ENCODE data around the gene TXNDC16.

GRCh38 chr14:52598568-52598967, 46.3 kb upstream of the TXNDC16 start:
- TF ChIP-seq, protein P1, sequence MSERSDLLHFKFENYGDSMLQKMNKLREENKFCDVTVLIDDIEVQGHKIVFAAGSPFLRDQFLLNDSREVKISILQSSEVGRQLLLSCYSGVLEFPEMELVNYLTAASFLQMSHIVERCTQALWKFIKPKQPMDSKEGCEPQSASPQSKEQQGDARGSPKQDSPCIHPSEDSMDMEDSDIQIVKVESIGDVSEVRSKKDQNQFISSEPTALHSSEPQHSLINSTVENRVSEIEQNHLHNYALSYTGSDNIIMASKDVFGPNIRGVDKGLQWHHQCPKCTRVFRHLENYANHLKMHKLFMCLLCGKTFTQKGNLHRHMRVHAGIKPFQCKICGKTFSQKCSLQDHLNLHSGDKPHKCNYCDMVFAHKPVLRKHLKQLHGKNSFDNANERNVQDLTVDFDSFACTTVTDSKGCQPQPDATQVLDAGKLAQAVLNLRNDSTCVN (tag by site-specific recombination; optimal IDR thresholded peaks at IDR 0.05) = no peak
- TF ChIP-seq CTCF (tag by site-specific recombination; IDR thresholded peaks at IDR 0.05) (no peak), PRDM4 (tag by site-specific recombination; IDR thresholded peaks at IDR 0.05) (no peak), RBAK (tag by site-specific recombination; IDR thresholded peaks at IDR 0.05) (no peak), ZNF280C (tag by site-specific recombination; IDR thresholded peaks at IDR 0.05) (no peak)

Measured in HEK293 (cell line).